Transverse colon (tissue), 4 donors: ENCODE results near the gene ZGRF1.

Experiments used
- EP300 ChIP-seq: sonication (generic); formaldehyde crosslinking; IDR thresholded peaks from one replicate; pipeline ENCODE4 v1.6.1; 2017; ENCODE audit warnings: antibody characterized with exemption, low read depth
- POLR2A ChIP-seq: fragments of 450-650 bp; IDR thresholded peaks from one replicate; pipeline ENCODE4 v1.6.1; 2016; ENCODE audit warnings: antibody characterized with exemption, mild to moderate bottlenecking, moderate library complexity
- POLR2AphosphoS5 ChIP-seq, 3 donors: sonication (generic); formaldehyde crosslinking; IDR thresholded peaks; one replicate each; pipeline ENCODE4 v1.6.1; 2016; ENCODE audit warnings: antibody characterized with exemption in 3 of 3
- TF ChIP-seq, protein P1 (sequence below), 5 experiments: fragments of 200-600 bp in 3 of 5; fragments of 450-650 bp in 2 of 5; sonication (generic) in 3 of 5; IDR thresholded peaks; 1 replicate in 2 of 5; 2 replicates in 3 of 5; pipeline ENCODE4 v1.5.1; 2016 to 2017; ENCODE audit warnings: antibody characterized with exemption in 5 of 5, inconsistent platforms in 3 of 5, mild to moderate bottlenecking in 2 of 5, moderate library complexity in 1 of 5

DNA sequence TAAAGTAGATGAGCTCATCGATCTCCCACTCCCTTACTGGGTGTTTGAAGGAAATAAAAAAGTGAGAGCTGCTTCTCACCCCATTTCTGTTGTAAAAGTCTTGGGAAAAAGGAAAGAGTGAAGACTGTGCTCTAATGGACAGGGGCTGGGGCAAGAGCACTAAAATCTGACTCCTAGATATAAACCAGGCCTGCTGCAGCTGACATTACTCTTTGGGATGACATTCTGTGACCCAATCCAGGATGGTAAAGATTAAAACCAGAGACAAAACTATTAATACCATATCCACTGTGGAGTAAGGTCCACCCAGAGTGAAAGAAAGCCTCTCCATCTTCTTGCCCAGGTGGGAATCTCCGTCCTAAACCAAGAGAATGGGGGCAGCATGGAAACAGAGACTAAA, 100.6 kb downstream of the ZGRF1 start:
- no peak for TF ChIP-seq POLR2A
- TF ChIP-seq, protein P1, sequence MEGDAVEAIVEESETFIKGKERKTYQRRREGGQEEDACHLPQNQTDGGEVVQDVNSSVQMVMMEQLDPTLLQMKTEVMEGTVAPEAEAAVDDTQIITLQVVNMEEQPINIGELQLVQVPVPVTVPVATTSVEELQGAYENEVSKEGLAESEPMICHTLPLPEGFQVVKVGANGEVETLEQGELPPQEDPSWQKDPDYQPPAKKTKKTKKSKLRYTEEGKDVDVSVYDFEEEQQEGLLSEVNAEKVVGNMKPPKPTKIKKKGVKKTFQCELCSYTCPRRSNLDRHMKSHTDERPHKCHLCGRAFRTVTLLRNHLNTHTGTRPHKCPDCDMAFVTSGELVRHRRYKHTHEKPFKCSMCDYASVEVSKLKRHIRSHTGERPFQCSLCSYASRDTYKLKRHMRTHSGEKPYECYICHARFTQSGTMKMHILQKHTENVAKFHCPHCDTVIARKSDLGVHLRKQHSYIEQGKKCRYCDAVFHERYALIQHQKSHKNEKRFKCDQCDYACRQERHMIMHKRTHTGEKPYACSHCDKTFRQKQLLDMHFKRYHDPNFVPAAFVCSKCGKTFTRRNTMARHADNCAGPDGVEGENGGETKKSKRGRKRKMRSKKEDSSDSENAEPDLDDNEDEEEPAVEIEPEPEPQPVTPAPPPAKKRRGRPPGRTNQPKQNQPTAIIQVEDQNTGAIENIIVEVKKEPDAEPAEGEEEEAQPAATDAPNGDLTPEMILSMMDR (IDR thresholded peaks at IDR 0.05): no peak
- no peak for TF ChIP-seq POLR2AphosphoS5 (IDR thresholded peaks at IDR 0.05)
- TF ChIP-seq EP300: no peak
